ENCODE data around the gene GCNT4.
"Not testable (repeated sequence)": the region's sequence is repeated elsewhere in the genome, so short reads cannot be mapped to it uniquely, and the experiment has no call there.

GCNT4 gene, protein sequence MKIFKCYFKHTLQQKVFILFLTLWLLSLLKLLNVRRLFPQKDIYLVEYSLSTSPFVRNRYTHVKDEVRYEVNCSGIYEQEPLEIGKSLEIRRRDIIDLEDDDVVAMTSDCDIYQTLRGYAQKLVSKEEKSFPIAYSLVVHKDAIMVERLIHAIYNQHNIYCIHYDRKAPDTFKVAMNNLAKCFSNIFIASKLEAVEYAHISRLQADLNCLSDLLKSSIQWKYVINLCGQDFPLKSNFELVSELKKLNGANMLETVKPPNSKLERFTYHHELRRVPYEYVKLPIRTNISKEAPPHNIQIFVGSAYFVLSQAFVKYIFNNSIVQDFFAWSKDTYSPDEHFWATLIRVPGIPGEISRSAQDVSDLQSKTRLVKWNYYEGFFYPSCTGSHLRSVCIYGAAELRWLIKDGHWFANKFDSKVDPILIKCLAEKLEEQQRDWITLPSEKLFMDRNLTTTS

DNA sequence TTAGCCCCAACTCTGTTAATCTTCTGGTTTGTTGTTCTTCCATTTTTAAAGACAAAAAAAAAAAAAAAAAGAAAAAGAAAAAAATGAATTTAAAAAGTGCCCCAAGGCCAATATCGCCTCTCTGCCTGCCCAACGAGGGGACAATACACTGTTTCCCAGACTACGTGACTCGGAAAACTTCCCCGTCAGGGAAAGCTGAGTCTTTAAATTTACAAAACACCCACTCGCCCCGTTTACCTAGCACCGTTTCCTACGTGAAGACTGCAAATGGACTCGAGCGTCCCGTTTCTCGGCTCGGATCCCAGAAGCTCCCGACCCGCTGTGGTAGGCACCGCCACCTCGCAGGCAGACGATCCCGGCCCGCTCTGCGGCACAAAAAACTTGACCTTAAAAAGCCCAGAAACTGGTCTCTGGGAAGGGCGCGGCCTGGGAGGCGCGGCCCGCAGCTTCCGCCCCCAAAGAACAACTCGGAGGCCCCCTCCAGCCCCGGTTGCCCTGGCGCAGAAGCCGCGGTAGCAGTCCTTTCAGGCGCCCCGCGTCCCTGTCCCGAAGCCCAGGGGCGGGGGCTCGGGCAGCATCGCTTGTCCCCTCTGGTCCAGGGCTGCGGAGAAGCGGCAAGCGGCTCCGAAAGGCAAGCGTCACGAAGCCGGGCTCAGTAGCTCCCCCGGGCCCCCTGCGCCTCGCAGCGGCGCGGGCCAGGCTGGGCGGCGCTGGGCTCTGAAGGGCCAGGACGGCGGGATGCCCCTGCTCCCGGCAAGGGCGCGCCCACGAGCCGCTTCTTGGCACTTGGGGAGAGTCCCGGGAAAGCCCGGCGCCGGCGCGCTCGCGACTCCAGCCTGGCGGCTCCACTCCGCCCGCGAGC lies at the start of gene GCNT4:
TSS of gene GCNT4 (minus strand) at position 367 of the 862 bp plus-strand sequence. CDS start 22,521 bp downstream, outside the sequence.
- no peak for DNase-seq (ENCODE audit: low read depth)

DNA sequence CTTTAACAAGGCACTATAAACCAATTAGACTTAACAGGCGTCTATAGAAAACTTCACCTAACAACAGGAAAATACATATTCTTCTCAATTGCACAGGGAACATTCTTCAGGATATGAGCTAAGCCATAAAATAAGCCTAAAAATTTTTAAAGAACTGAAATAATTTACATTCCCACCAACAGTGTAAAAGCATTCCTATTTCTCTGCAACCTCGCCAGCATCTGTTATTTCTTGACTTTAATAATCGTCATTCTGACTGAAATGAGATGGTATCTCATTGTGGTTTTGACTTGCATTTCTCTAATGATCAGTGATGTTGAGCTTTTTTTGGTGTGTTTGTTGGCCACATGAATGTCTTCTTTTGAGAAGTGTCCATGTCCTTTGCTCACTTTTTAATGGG lies 43.6 kb upstream of the GCNT4 start:
- DNase-seq (ENCODE audit: low read depth), result not testable (repeated sequence)

DNA sequence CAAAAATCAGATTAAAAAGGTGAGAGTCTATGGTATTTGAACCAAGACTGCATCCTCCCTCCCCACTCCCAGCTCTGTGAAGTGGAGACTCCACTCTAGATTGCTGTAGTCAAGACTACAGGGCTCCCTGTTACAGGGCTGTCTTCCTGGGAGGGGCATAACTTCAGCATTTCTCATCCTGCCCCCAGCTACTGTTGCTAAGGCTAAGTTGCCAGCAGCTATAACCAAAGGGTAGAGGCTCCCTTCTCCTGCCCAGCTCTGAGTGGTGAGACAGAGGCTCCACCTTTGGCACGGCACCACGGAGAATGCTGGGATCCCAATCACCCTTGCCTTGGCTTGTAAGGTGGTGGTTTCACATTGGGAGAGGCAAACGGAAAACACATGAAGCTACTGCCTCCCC lies 39.2 kb upstream of the GCNT4 start:
- DNase-seq (ENCODE audit: low read depth), result no peak

DNA sequence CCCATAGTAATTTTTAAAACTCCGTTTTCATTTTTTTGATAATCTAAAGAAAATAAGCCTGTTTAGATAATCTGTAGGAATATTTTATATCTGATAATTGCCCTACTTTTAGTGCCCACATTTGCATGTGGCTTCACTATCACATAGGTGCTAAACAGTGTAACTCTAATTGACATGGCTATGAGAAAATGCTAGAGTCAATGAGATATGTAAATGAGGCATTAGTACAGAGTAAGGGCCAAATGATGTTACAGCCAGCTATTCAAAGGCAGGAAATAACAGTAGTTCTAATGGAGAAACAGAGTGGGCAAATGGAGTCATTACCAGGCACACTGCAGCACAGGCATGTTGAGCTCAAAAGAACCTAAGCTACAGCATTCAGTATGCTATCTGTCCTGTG lies 37.3 kb upstream of the GCNT4 start:
- no peak for DNase-seq (ENCODE audit: low read depth)

DNA sequence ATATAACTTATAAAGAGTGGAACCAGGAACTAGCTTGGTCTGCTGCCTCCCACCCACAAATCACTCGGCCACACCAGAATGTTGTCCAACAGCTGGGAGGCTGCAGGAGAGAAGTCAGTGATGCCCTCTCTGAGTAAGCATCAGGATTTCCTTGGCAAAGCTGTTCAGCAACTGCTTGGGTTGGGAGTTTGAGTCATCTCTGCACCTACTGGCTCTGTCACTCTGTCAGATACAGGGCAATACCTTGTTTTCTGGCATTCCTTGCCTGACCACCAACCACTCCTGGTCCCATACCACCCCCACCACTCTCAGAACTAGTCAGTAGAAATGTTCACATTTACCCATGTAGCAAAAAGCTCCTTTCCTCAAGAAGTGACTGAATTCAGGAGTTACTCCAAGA lies 36.8 kb upstream of the GCNT4 start:
- no peak for DNase-seq (ENCODE audit: low read depth)

DNA sequence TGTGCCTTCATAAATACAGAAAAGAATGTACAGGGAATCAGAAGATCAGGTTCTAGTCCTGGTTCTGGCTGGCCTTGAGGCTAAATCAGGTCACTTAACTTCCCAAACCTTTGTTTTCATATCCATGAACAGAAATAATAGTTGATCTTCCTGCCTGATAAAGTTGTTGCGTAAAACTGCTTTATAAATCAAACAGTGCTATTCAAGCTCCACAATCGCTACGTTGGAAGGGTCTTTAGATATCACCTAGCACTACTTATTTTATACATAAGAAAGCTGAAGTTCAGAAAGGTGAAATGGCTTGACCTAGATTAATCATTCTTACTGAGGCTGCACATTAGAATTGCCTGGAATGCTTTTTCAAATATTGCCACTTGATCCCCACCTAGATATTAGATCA lies 36.3 kb upstream of the GCNT4 start:
- no peak for DNase-seq (ENCODE audit: low read depth)

DNA sequence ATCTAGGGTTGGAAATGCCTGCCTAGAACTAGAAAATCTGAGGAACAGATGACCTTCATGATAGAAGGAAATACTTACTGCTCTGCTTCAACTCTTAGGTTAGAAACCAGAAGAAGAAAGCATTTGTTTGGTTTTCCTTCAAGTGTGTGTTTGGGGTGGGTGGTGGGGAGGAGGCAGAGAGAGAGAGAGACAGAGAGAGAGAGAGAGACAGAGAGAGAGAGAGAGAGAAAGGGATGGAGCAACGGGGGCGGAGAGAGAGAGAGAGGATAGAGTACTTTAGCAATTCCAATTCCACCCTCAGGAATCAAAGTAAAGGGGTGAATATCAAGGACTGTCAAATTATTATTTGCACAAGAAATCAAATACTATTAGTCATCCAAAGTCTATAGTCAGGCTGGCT lies 29.2 kb upstream of the GCNT4 start:
- DNase-seq (ENCODE audit: low read depth), result no peak

DNA sequence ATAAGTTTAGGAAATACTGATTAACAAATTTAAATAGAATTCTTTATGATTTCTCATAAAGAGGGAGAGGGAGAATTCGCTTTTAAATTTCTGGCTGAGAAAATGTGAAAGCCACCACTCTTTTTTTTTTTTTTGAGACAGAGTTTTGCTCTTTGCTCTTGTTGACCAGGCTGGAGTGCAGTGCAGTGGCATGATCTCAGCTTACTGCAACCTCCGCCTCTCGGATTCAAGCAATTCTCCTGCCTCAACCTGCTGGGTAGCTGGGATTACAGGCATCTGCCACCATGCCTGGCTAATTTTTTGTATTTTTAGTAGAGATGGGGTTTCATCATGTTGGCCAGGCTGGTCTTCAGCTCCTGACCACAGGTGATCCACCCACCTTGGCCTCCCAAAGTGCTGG lies 27.0 kb upstream of the GCNT4 start:
- not testable (repeated sequence) for DNase-seq (ENCODE audit: low read depth)

DNA sequence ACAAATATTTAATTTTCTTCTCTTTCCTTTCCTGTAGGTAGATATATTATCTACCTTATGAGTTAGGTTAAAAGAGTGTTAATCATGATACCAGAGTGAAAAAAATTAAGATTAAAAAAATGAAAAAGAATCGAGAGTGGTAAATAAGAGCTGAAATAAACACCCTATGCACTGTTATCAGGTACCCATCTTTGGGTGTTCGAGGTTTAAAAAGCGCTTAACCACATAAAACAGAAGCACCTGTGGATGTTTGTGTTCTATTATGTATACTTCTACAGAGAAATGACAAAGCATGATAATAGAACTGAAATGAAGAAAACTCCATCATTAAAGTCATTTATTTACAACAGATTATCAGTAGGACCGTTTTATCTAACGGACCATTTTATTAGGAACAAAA lies 25.7 kb upstream of the GCNT4 start:
- DNase-seq (ENCODE audit: low read depth), result no peak

DNA sequence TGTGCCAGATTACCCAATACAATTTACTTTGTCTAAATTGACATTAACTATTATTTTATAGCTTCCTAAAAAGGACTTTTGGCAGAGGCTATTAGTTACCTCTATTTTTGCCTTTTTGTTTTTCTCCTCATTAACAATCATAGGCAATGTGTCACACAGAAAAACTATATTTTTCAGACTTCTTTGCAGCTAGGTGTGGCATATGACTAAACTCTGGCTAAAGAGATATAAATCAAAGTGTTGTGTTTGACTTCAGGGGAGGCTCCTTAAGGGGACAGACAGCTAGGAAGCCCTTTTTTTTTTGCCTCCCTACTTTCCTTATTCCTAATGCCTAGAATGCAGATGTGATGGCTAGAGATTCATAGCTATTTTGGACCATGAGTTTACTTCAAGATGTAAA lies 19.7 kb upstream of the GCNT4 start:
- no peak for DNase-seq (ENCODE audit: low read depth)

DNA sequence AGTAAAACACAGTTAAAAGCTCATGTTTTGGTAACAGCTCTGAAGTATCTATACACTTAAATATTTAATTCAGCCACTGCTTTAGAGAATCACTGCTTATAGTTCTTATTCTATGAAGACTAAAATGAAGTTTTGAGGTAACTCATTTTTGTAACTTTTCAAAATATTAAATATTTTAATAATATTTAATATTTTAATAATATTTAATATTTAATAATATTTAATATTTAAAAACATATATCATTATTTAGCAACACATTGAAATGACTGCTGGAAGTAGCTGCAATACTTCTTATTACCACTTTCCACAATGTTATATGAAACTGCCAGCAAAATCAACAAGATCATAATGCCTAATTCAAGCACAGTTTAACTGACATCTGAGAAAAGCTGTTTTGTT lies 18.7 kb upstream of the GCNT4 start:
- no peak for DNase-seq (ENCODE audit: low read depth)

DNA sequence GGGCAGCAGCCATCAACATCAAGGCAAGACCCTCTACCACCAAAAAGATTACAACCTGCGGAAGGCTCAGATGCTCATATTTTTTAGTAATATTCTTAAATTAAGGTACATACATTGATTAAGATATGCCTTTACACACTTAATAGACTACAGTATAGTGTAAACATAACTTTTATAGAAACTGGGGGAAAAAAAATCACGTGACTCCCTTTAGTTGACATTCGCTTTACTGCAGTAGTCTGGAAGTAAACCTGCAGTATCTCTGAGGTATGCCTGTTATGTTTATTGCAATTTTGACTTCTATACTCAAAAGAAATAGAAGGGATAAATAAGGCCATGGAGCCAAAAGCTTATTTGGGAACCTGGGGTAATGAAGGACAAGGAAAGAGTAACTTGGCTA lies 15.1 kb upstream of the GCNT4 start:
- no peak for DNase-seq (ENCODE audit: low read depth)

DNA sequence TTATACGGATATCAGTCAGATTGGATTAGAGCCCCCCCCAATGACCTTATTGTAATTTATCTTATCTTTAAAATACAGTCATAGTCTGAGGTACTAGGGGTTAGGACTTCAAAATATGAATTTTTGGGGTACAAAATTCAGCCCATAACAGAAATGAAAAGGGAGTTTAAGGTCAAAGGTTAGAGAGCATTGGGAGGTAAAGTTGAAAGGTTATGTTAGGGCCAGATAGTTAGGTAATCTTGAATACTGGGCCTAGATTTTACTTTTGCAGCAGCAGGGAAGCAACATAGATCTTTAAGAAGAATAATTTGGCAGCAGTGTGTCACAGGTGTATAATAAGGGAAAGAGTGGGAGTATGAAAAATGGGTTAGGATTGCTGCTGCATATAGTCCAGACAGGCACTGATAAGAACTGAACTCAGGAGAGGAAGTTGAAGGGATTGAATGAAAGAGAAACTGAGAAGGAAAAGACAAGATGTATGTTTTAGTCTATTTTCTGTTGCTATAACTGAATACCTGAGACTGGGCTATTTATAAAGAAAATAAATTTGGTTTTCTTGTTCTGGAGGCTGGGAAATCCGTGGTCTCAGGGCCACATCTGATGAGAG lies 10.7 kb upstream of the GCNT4 start:
- no peak for DNase-seq (ENCODE audit: low read depth)

DNA sequence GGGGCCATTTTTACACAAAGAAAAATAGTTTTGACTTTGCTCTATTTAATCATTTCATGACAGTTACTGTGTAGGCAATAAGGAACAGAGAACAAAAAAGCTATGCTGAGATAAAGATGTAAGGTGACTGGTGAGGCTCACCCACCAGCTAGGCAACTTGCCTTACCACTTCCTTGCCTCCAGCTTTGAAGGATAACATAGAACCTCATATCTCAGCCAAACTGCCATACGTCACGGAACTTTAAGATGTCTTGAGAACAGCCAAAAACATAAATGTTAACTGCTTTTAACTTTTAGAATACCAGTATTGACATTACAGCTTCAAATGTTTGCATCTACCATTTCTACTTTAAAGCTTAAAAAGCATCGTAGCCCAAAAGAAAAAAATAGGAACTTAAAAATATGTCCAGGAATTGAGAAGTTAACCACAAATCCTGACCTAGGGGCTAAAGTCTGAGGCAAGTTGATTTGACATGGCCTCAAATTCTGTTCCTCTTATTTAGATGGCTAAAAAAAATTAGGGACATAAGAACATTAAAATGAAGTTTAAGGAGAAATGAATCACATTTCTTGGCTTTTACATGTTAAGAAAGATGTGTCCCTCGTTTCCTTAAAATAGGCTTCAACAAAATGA lies 7.7 kb upstream of the GCNT4 start:
- DNase-seq (ENCODE audit: low read depth), result no peak

DNA sequence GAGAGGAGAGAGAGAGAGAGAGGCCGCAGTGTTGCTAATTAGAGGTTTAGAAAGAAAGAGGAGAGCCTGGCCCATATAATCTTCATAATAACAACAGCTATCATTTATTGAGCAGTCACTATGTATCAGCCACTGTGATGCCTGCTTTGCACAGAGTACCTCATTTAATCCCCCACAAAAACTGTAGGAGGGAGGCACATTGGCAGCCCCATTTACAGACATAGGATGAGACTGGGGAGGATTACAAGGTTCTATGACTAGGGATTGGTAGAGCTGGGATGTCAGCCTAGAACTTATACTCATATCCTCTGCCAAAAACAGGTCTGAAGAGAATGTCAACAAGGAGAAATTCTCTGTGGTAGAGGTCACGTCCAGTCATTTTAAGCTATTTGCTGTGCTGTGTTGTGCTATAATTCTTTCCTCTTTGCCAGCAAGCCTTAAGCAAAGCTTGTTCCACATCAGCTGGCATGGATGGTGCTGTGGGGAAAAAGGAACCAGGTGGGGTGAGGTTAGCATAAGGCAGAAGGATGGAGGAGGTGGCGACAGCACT lies 6.7 kb upstream of the GCNT4 start:
- no peak for DNase-seq (ENCODE audit: low read depth)

DNA sequence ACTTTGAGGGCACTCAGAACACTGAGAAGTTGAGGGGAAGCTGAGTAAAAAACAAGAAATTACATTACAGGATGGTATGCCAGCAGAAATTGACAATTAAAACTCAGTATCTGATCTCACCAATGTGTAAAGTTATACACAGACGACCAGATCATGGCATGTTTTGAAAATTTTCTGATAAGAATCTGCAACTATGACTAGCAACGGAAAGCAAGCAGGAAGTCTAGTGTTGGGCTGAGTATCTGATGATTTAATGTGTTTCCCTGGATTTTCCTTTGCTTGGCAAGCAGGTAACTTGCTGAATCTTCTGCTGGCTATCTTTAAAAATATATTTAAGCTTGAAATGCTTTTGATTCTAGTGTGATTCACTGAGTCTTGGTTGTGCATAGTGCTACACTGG lies 5.2 kb upstream of the GCNT4 start:
- DNase-seq (ENCODE audit: low read depth), result no peak

DNA sequence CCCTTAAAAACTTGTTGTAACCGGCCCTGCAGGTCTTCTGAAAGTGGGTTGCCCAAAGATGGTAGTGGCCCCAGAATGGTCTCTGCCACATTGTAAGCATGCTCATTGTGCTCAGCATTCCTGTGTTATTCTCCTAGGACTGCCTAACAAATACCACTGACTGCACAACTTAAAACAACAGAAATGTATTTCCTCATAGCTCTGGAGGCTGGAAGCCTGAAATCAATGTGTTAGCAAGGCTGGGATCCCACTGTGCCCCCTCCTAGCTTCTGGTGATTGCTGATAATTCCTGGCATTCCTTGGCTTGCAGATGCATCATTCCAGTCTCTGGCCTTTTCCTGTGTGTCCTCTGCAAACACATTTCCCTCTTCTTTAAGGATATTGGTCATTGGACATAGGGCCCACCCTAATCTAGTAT lies 3.4 kb upstream of the GCNT4 start:
- no peak for DNase-seq (ENCODE audit: low read depth)

DNA sequence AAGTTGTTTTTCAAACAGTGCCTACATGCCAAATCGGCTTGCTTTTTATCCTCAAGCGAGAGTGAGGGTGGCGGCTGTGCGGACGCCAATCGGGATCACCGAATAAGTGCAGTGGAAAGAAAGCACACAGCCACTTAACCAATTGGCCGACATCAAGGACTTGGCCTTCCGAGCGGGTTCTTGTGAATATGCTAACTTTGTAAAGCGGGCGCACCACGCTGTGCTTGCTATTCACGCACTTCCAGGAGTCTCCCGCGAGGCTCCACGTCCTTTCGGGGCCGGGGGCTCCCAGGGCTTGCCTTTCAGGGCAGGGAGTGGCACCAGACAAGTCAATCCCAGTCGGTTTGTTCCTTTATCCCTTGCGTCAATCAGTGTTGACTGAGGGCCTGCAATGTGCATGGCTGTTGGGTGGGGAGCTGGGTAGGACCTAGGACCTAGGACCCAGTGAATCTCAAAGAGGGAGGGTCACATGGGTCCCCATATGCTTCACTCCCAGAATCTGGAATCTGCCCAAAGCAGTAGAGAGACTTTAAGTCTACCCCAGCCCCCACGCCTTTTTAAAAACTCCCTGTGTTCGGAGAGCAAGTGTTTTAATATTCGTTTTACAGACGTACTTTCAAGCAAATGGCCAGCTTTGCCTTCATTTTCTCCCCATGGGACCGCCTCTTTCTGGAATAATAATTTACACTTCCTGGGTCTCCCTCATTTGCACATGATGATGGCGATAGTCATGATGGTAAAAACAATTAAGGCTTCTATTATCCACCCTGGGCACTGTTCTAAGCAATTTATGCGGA lies 2.0 kb upstream of the GCNT4 start:
- DNase-seq (ENCODE audit: low read depth), result no peak

DNA sequence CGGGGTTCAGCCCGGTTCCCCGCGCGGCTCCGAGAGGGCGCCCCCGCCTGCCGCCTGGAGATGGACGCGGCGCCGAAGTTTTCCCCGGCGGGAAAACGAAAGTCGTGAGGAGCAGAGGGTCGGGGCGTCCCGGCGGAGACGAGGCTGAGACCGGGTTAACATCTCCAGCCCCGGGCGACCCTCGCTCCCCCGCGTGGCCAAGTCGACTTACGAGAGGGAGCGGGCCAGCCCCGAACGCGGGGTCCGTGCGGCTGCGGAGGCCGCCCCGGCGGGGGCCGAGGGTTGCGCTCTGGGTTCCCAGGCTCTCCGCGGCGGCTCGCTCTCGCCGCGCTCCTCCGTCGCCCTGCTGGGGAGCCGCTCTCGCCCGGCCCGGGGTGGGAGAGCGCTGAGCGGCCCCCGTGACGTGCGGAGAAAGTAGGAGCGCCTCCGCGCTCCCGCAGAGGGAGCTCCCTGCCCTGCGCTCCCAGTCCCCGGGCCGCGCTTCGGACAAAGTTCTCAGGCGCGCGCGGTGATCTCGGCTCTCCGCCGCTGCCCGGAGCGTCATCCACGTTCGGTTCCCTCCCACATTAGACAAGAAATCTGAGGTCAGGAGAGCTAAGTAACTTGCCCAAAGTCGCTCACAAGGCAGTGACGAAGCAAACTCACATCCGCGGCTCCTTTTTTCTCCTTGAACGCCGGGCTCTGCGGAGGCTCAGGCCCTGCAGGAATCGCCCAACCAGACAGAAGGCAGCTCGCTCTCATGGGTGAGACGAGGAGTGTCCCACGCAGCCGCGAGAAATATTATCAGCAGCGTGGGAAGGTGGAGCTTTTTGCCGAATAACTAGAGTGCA lies 1.2 kb upstream of the GCNT4 start:
- DNase-seq (ENCODE audit: low read depth), result peak; percentile 11

DNA sequence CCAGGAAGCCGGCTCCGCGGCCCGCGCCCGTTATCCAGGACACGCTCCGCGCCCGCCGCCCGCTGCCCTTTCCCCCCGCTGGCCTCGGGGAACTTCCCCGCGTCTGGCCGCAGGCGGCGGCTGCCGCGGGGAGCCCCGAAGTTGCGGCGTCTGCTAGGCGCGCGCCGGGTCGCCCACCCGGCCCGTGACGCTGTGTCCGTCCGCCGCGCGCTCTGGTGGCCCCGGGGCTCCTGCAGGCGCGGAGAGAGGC lies 621 bp upstream of the GCNT4 start:
- DNase-seq (ENCODE audit: low read depth), result no peak

All from HS-27A (cell line).